ENCODE data around the gene SLC38A3. TPM values are rescaled to one million over a fixed set of nuclear protein-coding genes. Genes with fewer than 3 reads are reported as not detected.

The SLC38A3 gene

DNA sequence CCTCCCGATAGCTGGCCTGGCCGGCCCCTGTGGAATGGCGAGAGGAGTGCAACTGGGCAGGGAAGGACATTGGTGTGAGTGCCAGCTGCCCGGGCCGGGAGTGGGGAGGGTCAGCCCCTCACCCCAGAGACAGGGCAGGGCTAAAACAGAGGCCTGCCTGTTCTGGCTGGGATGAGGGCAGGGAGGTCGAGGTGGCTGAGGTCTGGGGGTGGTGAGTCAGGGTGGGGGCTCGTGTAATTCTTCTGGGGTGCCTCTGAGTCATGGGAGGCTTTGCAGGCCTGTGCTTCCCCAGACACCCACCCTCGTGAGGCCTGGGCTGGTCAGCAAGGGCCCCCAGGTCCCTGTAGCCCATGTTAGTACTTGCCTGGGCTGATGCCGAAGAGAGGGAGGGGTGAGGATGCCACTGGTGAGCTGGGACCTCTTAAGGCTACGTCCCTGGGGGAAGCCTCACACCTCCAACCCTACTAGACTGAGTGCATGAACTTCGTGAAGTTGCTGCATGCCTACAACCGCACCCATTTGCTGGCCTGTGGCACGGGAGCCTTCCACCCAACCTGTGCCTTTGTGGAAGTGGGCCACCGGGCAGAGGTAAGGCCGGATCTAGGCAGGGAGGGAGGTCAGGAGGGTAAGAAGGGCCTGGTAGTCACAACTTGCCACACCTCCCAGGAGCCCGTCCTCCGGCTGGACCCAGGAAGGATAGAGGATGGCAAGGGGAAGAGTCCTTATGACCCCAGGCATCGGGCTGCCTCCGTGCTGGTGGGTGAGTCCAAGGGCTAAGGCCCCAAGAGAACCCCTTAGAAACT is 65.6 kb downstream of the SLC38A3 start:
- H3K36me3 ChIP-seq (replicated peaks in 1 of 2; ENCODE audit: control insufficient read depth in 2 of 2, insufficient read depth in 2 of 2, low read length in 2 of 2): no peaks in the 10 kb centered on the region
- peaks cover 2% of the 10 kb centered on the region for H3K79me1 ChIP-seq (ENCODE audit: low read depth, low read length)
- H2BK12ac ChIP-seq (ENCODE audit: low read length): peak overlapping the region; percentile 96
- no peak overlapping the region for H3K23ac ChIP-seq (ENCODE audit: low read depth, low read length, poor library complexity)
- no CpG with 5 or more reads among the region's 19 CpGs for WGBS, 2 donors (ENCODE audit: extremely low coverage in 2 of 2, insufficient read length in 2 of 2, insufficient replicate concordance in 1 of 2)
- H3K9ac ChIP-seq (ENCODE audit: low read depth, low read length, poor library complexity): no peak overlapping the region
- H2BK15ac ChIP-seq (ENCODE audit: low read length): peak overlapping the region; percentile 98
- peak overlapping the region; percentile 99 for H2AK5ac ChIP-seq (ENCODE audit: low read depth, low read length)
- peaks cover 9 to 26% (median 23%) of the 10 kb centered on the region in 3 experiments for H3K27me3 ChIP-seq (ENCODE audit: control insufficient read depth in 3 of 3, insufficient read depth in 3 of 3, low read depth in 1 of 3, low read length in 3 of 3)
- peak overlapping the region; percentile 35 for H2BK120ac ChIP-seq (ENCODE audit: low read depth, low read length)
- H3K4me3 ChIP-seq (ENCODE audit: low read length in 2 of 2): no peak overlapping the region
- DNase-seq (ENCODE audit: low spot score): no peak
- no peaks in the 10 kb centered on the region for H3K9me3 ChIP-seq (replicated peaks in 1 of 2; ENCODE audit: control insufficient read depth in 2 of 2, insufficient read depth in 1 of 2, low read depth in 1 of 2, low read length in 2 of 2)
- no peak overlapping the region for H3K4me2 ChIP-seq (ENCODE audit: insufficient read depth, low read length, poor library complexity, severe bottlenecking)
- no peak overlapping the region for H2AFZ ChIP-seq (ENCODE audit: low read length)
- H3K4me1 ChIP-seq (ENCODE audit: control insufficient read depth in 2 of 2, insufficient read depth in 1 of 2, low read depth in 1 of 2, low read length in 2 of 2): peaks cover 30 to 49% of the 10 kb centered on the region in 2 donors
- H4K8ac ChIP-seq (ENCODE audit: low read depth, low read length): no peak overlapping the region
- H3K14ac ChIP-seq (ENCODE audit: low read length): peak overlapping the region; percentile 47
- no peak overlapping the region for H3K4ac ChIP-seq (ENCODE audit: low read length)
- H3K18ac ChIP-seq (ENCODE audit: low read length): peak overlapping the region; percentile 45
- H3K27ac ChIP-seq (replicated peaks; ENCODE audit: low read length): no peak overlapping the region
- H2BK5ac ChIP-seq (ENCODE audit: low read length): peak overlapping the region; percentile 93
- no peak overlapping the region for H4K91ac ChIP-seq (ENCODE audit: low read depth, low read length, poor library complexity)

Small RNA genes within 50 kb of the gene (small RNA-seq; reads per million reads assigned to genes)
- gene MIR566 (ENCODE audit: insufficient read depth): not detected
- gene MIR5787 (ENCODE audit: insufficient read depth): not detected
